Psoas muscle (tissue), 8 donors: ENCODE data around the gene PAPSS1. TPM values are rescaled to one million over a fixed set of nuclear protein-coding genes. Genes with fewer than 3 reads are reported as not detected.
A peak's percentile ranks its signal among the peaks of the same experiment; 100 is the strongest.

Experiments used
- ATAC-seq, 4 donors: fragments of 200-7000 bp; cut with Tn5 transposase; one replicate each; pipeline ENCODE4 v1.9.1; 2020; ENCODE audit warnings: moderate library complexity in 3 of 4, mild to moderate bottlenecking in 2 of 4
- DNase-seq, 2 donors: peaks; one replicate each; pipeline ENCODE4 v3.0.0-alpha.2; 2020
- H3K27ac ChIP-seq: fragments of 200-600 bp; one replicate; pipeline ENCODE4 v1.8.0; 2022
- H3K27me3 ChIP-seq, 3 donors: fragments of 200-600 bp in 1 of 3; one replicate each; pipeline versions ENCODE4 v1.6.1 to v1.8.0; 2013 to 2022; ENCODE audit warnings: low read length in 2 of 3, mild to moderate bottlenecking in 2 of 3, moderate library complexity in 1 of 3; ENCODE audit not compliant: insufficient read depth in 3 of 3
- H3K36me3 ChIP-seq, 2 donors: fragments of 200-600 bp in 1 of 2; one replicate each; pipeline versions ENCODE4 v1.6.1 to v1.8.0; 2013 to 2022; ENCODE audit warnings: low read depth in 1 of 2, mild to moderate bottlenecking in 1 of 2, moderate library complexity in 1 of 2; ENCODE audit not compliant: insufficient read depth in 1 of 2
- H3K4me1 ChIP-seq: fragments of 200-600 bp; one replicate; pipeline ENCODE4 v1.8.0; 2022
- H3K4me3 ChIP-seq: fragments of 200-600 bp; one replicate; pipeline ENCODE4 v1.8.0; 2022; ENCODE audit warnings: mild to moderate bottlenecking
- H3K9me3 ChIP-seq: fragments of 200-600 bp; one replicate; pipeline ENCODE4 v1.8.0; 2022
- CTCF ChIP-seq: fragments of 200-600 bp; IDR thresholded peaks from one replicate; pipeline ENCODE4 v1.8.0; 2022; ENCODE audit warnings: antibody characterized with exemption
- WGBS, 3 donors: extraction: QIAGEN DNeasy Blood & Tissue Kit; methylation state at CpG; one replicate each; pipeline versions ENCODE4 v1.1.6 to v1.1.7; 2013; 5-methylcytosine and 5-hydroxymethylcytosine counted together
- intact Hi-C, 2 donors: fragments of 100-400 bp; cut with DNase I; formaldehyde crosslinking; loops; one replicate each; pipeline versions ENCODE4 v1.11.0 to v1.14.2; 2022
- polyA plus RNA-seq, 3 donors: library from polyadenylated mRNA; stranded (reverse); fragments of 200-250 nt; gene quantifications; one replicate each; pipeline ENCODE4 v1.2.3, GENCODE V29; 2013
- total RNA-seq, 4 donors: library from RNA; stranded (reverse); fragmentation: NEBNext Ultra II Directional in 2 of 4; extraction: Animal tissue kit (Norgen Biotek cat#: 25700) in 2 of 4; gene quantifications; one replicate each; pipeline versions ENCODE4 v1.2.1 to v1.2.4, GENCODE V29; 2021 to 2023
- donor health status: healthy with polysubstance abuse.
- donor health status: DM: no; HTN: no; CAD: no; lungs with moderate emphysema.
- donor health status: Bipolar disorder and iron deficiency.
- donor health status: healthy.
- donor health status: DM: yes; HTN: yes; CAD: no.
- donor health status: DM: no; HTN: no; CAD: no.
- donor health status: DM: no; HTN: no; CAD: no.
- donor health status: DM: yes; HTN: yes; CAD: no.

PAPSS1 gene
- total and polyA plus RNA-seq, 7 donors = 4.0 to 10.8 (median 5.5) TPM

- peak in 1 of 4 donors; percentile 11 for ATAC-seq
- H3K4me1 ChIP-seq = peaks cover 8% of the 10 kb centered on the region
- peak; percentile 16 to 55 for DNase-seq
- no peaks in the 10 kb centered on the region for H3K27me3 ChIP-seq
- no peaks in the 10 kb centered on the region for H3K9me3 ChIP-seq
- peak overlapping the region; percentile 99 for H3K4me3 ChIP-seq
- no peaks in the 10 kb centered on the region for H3K36me3 ChIP-seq
- intact Hi-C loops = loop anchor here in 1 of 2 donors (5.0 kb wide), 1 partner anchor 62 kb away; no protein-coding TSS in a partner anchor
- peak overlapping the region; percentile 84 for H3K27ac ChIP-seq
- WGBS, 3 donors = 2 to 4% (median 3%) methylated on average over 27 to 28 of the region's 28 CpGs
- TF ChIP-seq CTCF = no peak
These were observed 670 bp downstream of the PAPSS1 start for GRCh38 chr4:107719207-107719921.

GRCh38 chr4:107718351-107718965 is 1.6 kb downstream of the PAPSS1 start:
- ATAC-seq = no peak
- H3K27ac ChIP-seq = no peak overlapping the region

GRCh38 chr4:107714256-107714655 is 5.8 kb downstream of the PAPSS1 start:
- no peak for TF ChIP-seq CTCF
- intact Hi-C loops = no loop called here
- WGBS, 3 donors = 78 to 82% (median 81%) methylated on average over 3 of the region's 3 CpGs

More at GRCh38 chr4:107718351-107718965, 1.6 kb downstream of the PAPSS1 start:
- WGBS, 3 donors = 73 to 87% (median 77%) methylated on average over 10 of the region's 10 CpGs
- Histone ChIP-seq H3K27me3 (no peaks in the 10 kb centered on the region), H3K4me3 (peak overlapping the region; percentile 99), H3K36me3 (no peaks in the 10 kb centered on the region), H3K9me3 (no peaks in the 10 kb centered on the region), H3K4me1 (peaks cover 8% of the 10 kb centered on the region)
- TF ChIP-seq CTCF = no peak
- intact Hi-C loops = loop anchor here in 1 of 2 donors (5.0 kb wide), 1 partner anchor 61 kb away; no protein-coding TSS in a partner anchor
- no peak for DNase-seq

GRCh38 chr4:107712236-107712635 is 7.8 kb downstream of the PAPSS1 start:
- H3K4me1 ChIP-seq = no peaks in the 10 kb centered on the region
- TF ChIP-seq CTCF = no peak
- H3K4me3 ChIP-seq = no peak overlapping the region
- intact Hi-C loops = no loop called here
- H3K27ac ChIP-seq = no peak overlapping the region
- no peaks in the 10 kb centered on the region for H3K27me3 ChIP-seq
- DNase-seq = no peak
- WGBS, 3 donors = 95 to 100% (median 97%) methylated on average over 2 of the region's 2 CpGs
- ATAC-seq = no peak
- no peaks in the 10 kb centered on the region for H3K9me3 ChIP-seq
- H3K36me3 ChIP-seq = no peaks in the 10 kb centered on the region

More at GRCh38 chr4:107714256-107714655, 5.8 kb downstream of the PAPSS1 start:
- Histone ChIP-seq H3K4me3 (no peak overlapping the region), H3K27ac (no peak overlapping the region), H3K4me1 (peaks cover 7% of the 10 kb centered on the region), H3K27me3 (no peaks in the 10 kb centered on the region), H3K36me3 (no peaks in the 10 kb centered on the region), H3K9me3 (no peaks in the 10 kb centered on the region)
- DNase-seq (no peak), ATAC-seq (no peak)
